H1 (cell line): ENCODE results near the gene PIWIL1.

Experiments used
- CBX8 ChIP-seq: fragments of 300-800, 300-1000 bp; sonication (generic); IDR thresholded peaks from 2 replicates; pipeline ENCODE4 v1.7.1; 2016; ENCODE audit warnings: low read depth, low read length, borderline replicate concordance
- CEBPB ChIP-seq: IDR thresholded peaks from 2 replicates; pipeline ENCODE4 v1.6.1; 2012; ENCODE audit warnings: low read depth, low read length
- FOSL1 ChIP-seq: IDR thresholded peaks from 2 replicates; pipeline ENCODE4 v1.6.1; 2011; ENCODE audit warnings: mild to moderate bottlenecking, low read depth, low read length, moderate library complexity; ENCODE audit not compliant: insufficient read depth
- HDAC6 ChIP-seq: IDR thresholded peaks from one replicate; pipeline ENCODE4 v1.7.1; 2012; ENCODE audit warnings: low read depth, mild to moderate bottlenecking, inconsistent platforms, low read length, moderate library complexity
- JUND ChIP-seq: IDR thresholded peaks from 2 replicates; pipeline ENCODE4 v1.6.1; 2011; ENCODE audit warnings: mild to moderate bottlenecking, improper control_type of control experiment, low read length
- POLR2A ChIP-seq, 2 experiments: IDR thresholded peaks; 1 replicate in 1 of 2; 2 replicates in 1 of 2; pipeline ENCODE4 v1.6.1; 2011; ENCODE audit warnings: low read depth in 2 of 2, low read length in 2 of 2, mild to moderate bottlenecking in 2 of 2; ENCODE audit errors: control extremely low read depth in 1 of 2
- POLR2AphosphoS5 ChIP-seq: IDR thresholded peaks from 2 replicates; pipeline ENCODE4 v1.6.1; 2011; ENCODE audit warnings: low read depth, low read length
- SAP30 ChIP-seq: fragments of 300-600 bp; sonication (generic); IDR thresholded peaks from 2 replicates; pipeline ENCODE4 v1.7.1; 2012; ENCODE audit warnings: low read length, moderate library complexity, mild to moderate bottlenecking, inconsistent platforms; ENCODE audit not compliant: insufficient read depth, insufficient replicate concordance
- SIRT6 ChIP-seq: IDR thresholded peaks from one replicate; pipeline ENCODE4 v1.7.1; 2012; ENCODE audit warnings: low read length, inconsistent platforms
- SRF ChIP-seq: IDR thresholded peaks from 2 replicates; pipeline ENCODE4 v1.6.1; 2011; ENCODE audit warnings: mild to moderate bottlenecking, low read depth, low read length, moderate library complexity
- TF ChIP-seq, protein P1 (sequence below), 3 experiments: IDR thresholded peaks; 1 replicate in 2 of 3; 2 replicates in 1 of 3; pipeline versions ENCODE4 v1.5.1 to v1.6.1; 2011; ENCODE audit warnings: low read length in 3 of 3, mild to moderate bottlenecking in 3 of 3, inconsistent platforms in 2 of 3, low read depth in 1 of 3, moderate library complexity in 1 of 3; ENCODE audit not compliant: insufficient read depth in 1 of 3; ENCODE audit errors: control extremely low read depth in 1 of 3
- TF ChIP-seq, protein P2 (sequence below): IDR thresholded peaks from 2 replicates; pipeline ENCODE4 v1.6.1; 2011; ENCODE audit warnings: low read depth, mild to moderate bottlenecking, low read length; ENCODE audit not compliant: insufficient read depth

- TF ChIP-seq POLR2A (IDR thresholded peaks at IDR 0.05; ENCODE audit: control extremely low read depth in 1 of 2, low read depth in 2 of 2, low read length in 2 of 2) (no peak), SRF (no peak), CBX8 (no peak), SIRT6 (no peak), POLR2AphosphoS5 (no peak), CEBPB (no peak), HDAC6 (no peak), JUND (no peak), SAP30 (no peak), FOSL1 (no peak)
- TF ChIP-seq, protein P1, sequence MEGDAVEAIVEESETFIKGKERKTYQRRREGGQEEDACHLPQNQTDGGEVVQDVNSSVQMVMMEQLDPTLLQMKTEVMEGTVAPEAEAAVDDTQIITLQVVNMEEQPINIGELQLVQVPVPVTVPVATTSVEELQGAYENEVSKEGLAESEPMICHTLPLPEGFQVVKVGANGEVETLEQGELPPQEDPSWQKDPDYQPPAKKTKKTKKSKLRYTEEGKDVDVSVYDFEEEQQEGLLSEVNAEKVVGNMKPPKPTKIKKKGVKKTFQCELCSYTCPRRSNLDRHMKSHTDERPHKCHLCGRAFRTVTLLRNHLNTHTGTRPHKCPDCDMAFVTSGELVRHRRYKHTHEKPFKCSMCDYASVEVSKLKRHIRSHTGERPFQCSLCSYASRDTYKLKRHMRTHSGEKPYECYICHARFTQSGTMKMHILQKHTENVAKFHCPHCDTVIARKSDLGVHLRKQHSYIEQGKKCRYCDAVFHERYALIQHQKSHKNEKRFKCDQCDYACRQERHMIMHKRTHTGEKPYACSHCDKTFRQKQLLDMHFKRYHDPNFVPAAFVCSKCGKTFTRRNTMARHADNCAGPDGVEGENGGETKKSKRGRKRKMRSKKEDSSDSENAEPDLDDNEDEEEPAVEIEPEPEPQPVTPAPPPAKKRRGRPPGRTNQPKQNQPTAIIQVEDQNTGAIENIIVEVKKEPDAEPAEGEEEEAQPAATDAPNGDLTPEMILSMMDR (IDR thresholded peaks at IDR 0.05; ENCODE audit: control extremely low read depth in 1 of 3, insufficient read depth in 1 of 3, low read depth in 1 of 3, low read length in 3 of 3) = no peak
- TF ChIP-seq, protein P2, sequence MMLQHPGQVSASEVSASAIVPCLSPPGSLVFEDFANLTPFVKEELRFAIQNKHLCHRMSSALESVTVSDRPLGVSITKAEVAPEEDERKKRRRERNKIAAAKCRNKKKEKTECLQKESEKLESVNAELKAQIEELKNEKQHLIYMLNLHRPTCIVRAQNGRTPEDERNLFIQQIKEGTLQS = no peak
These were observed 9.9 kb downstream of the PIWIL1 start for GRCh38 chr12:130347588-130347987.
